Endometrium (tissue), 2 donors: Measurements from ENCODE around the gene C1QTNF5.

Experiments
- FAIRE-seq: peaks from 2 replicates; lab custom pipeline; 2012; peaks lifted over from hg19 to GRCh38; lab: Jason Lieb, UNC
- donor health status: control.
- donor health status: control.

Gene C1QTNF5

GRCh38 chr11:119359365-119360214 lies 18.9 kb upstream of the C1QTNF5 start:
- no peak for FAIRE-seq

GRCh38 chr11:119357074-119357473 lies 16.4 kb upstream of the C1QTNF5 start:
- FAIRE-seq = no peak

- no peak for FAIRE-seq
Measured at GRCh38 chr11:119356349-119357031, 15.8 kb upstream of the C1QTNF5 start.

- no peak for FAIRE-seq
Measured at GRCh38 chr11:119355091-119355843, 14.6 kb upstream of the C1QTNF5 start.

- FAIRE-seq = no peak
Measured at GRCh38 chr11:119352857-119353260, 12.2 kb upstream of the C1QTNF5 start.

- no peak for FAIRE-seq
Measured at GRCh38 chr11:119351232-119351631, 10.5 kb upstream of the C1QTNF5 start.

GRCh38 chr11:119350302-119350701 lies 9.6 kb upstream of the C1QTNF5 start:
- FAIRE-seq = no peak

- no peak for FAIRE-seq
Measured at GRCh38 chr11:119347940-119348605, 7.4 kb upstream of the C1QTNF5 start.

GRCh38 chr11:119347242-119347641 lies 6.6 kb upstream of the C1QTNF5 start:
- FAIRE-seq = no peak

- no peak for FAIRE-seq
Measured at GRCh38 chr11:119346605-119347004, 5.9 kb upstream of the C1QTNF5 start, which contains the start of gene MFRP. Gene MFRP, minus strand, starts transcription at chr11:119346705. Its CDS starts 192 bp downstream, at chr11:119346513.

GRCh38 chr11:119345685-119346084 lies 5.0 kb upstream of the C1QTNF5 start:
- FAIRE-seq = no peak

GRCh38 chr11:119344291-119345010 lies 3.8 kb upstream of the C1QTNF5 start:
- no peak for FAIRE-seq

- no peak for FAIRE-seq
Measured at GRCh38 chr11:119343726-119344125, 3.0 kb upstream of the C1QTNF5 start.

GRCh38 chr11:119342362-119343130 lies 1.9 kb upstream of the C1QTNF5 start:
- no peak for FAIRE-seq

- FAIRE-seq = no peak
Measured at GRCh38 chr11:119342023-119342300, 1.3 kb upstream of the C1QTNF5 start.

- FAIRE-seq = no peak
Measured at GRCh38 chr11:119341222-119342022, 739 bp upstream of the C1QTNF5 start.

- no peak for FAIRE-seq
Measured at GRCh38 chr11:119339589-119340334, 921 bp downstream of the C1QTNF5 start.

- FAIRE-seq = no peak
Measured at GRCh38 chr11:119338965-119339588, 1.6 kb downstream of the C1QTNF5 start.
